ENCODE measurements around the gene FAM181B. TPM values are rescaled to one million over a fixed set of nuclear protein-coding genes. Genes with fewer than 3 reads are reported as not detected.

FAM181B gene
- total RNA-seq, 1 experiment from 2014 or later = 0.44 TPM

DNA sequence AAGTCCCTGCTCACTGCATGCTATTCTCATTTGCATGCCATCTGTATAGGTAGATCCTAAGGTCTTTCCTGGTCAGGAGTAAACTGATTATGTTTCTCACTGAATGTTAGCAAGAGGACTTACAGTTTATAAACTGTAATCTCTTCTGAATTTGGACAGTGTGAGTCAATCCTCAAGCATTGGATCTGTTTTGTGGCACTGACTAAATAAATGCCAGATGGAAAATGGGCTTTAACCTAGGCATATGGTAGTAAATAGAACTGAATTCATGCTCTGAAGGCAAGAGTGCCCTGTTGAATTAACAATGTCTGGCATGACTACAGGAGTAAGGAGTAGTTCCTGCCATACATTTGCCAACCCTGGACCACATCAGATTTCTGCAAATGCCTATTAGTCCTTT lies 11.4 kb downstream of the FAM181B start:
- H3K23ac ChIP-seq (ENCODE audit: insufficient read length, low read depth, low read length) = no peak overlapping the region

More for the DNA sequence above, 11.4 kb downstream of the FAM181B start:
- no peak overlapping the region for H2BK20ac ChIP-seq (ENCODE audit: low read depth, low read length, poor library complexity, severe bottlenecking)
- no peak overlapping the region for H3T11ph ChIP-seq (ENCODE audit: low read length)
- no peak overlapping the region for H2BK120ac ChIP-seq (ENCODE audit: low read depth, low read length, poor library complexity, severe bottlenecking)
- H3K9me3 Mint-ChIP-seq = no peaks in the 10 kb centered on the region
- H3K27ac Mint-ChIP-seq = no peak overlapping the region
- no peaks in the 10 kb centered on the region for H4K20me1 ChIP-seq (ENCODE audit: control insufficient read depth, insufficient read depth, insufficient read length)
- peaks cover 6 to 21% of the 10 kb centered on the region in 2 experiments for H3K4me1 Mint-ChIP-seq
- H2BK5ac ChIP-seq (ENCODE audit: insufficient read length, low read length) = no peak overlapping the region
- no peak overlapping the region for H3K4ac ChIP-seq (ENCODE audit: low read depth, low read length)
- H3K79me1 ChIP-seq (ENCODE audit: insufficient read depth, low read depth, low read length, poor library complexity, severe bottlenecking) = no peaks in the 10 kb centered on the region
- H3K27me3 ChIP-seq (ENCODE audit: insufficient read depth, low read length) = no peaks in the 10 kb centered on the region
- no peaks in the 10 kb centered on the region for H3K4me1 ChIP-seq (ENCODE audit: insufficient read depth, low read length)
- DNase-seq = no peak
- H2AFZ ChIP-seq (ENCODE audit: low read length) = no peak overlapping the region
- H4K8ac ChIP-seq (replicated peaks; ENCODE audit: insufficient read length, low read depth, low read length) = no peak overlapping the region
- H2BK15ac ChIP-seq (ENCODE audit: low read depth, low read length) = no peak overlapping the region
- H3K36me3 Mint-ChIP-seq (ENCODE audit: insufficient read depth in 1 of 3, low read depth in 3 of 3) = no peaks in the 10 kb centered on the region
- H3K27ac ChIP-seq (ENCODE audit: insufficient read length, low read depth, low read length) = no peak overlapping the region
- H3K27me3 Mint-ChIP-seq (ENCODE audit: low read depth) = no peaks in the 10 kb centered on the region; the same call in 1 of the 2 replicates
- no peak overlapping the region for H4K5ac ChIP-seq (ENCODE audit: insufficient read length, low read depth, low read length)
- no peak overlapping the region for H3K4me3 Mint-ChIP-seq
- no peak overlapping the region for H3K56ac ChIP-seq (ENCODE audit: insufficient read length, low read depth, low read length)
- no peak overlapping the region for H2BK12ac ChIP-seq (ENCODE audit: insufficient read length, low read depth, low read length)
- H2AK5ac ChIP-seq (ENCODE audit: insufficient read length, low read length) = no peak overlapping the region
- TF ChIP-seq, protein P1, sequence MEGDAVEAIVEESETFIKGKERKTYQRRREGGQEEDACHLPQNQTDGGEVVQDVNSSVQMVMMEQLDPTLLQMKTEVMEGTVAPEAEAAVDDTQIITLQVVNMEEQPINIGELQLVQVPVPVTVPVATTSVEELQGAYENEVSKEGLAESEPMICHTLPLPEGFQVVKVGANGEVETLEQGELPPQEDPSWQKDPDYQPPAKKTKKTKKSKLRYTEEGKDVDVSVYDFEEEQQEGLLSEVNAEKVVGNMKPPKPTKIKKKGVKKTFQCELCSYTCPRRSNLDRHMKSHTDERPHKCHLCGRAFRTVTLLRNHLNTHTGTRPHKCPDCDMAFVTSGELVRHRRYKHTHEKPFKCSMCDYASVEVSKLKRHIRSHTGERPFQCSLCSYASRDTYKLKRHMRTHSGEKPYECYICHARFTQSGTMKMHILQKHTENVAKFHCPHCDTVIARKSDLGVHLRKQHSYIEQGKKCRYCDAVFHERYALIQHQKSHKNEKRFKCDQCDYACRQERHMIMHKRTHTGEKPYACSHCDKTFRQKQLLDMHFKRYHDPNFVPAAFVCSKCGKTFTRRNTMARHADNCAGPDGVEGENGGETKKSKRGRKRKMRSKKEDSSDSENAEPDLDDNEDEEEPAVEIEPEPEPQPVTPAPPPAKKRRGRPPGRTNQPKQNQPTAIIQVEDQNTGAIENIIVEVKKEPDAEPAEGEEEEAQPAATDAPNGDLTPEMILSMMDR (conservative IDR thresholded peaks at IDR 0.05) = no peak
- H3K23me2 ChIP-seq (ENCODE audit: insufficient read length, low read depth, low read length, poor library complexity, severe bottlenecking) = no peaks in the 10 kb centered on the region
- H3K79me2 ChIP-seq (ENCODE audit: insufficient read depth, low read length) = no peaks in the 10 kb centered on the region
- no peak overlapping the region for H3K18ac ChIP-seq (ENCODE audit: insufficient read length, low read depth, low read length)
- no peak overlapping the region for H4K91ac ChIP-seq (ENCODE audit: insufficient read length, low read depth, low read length)
- H3K9me3 ChIP-seq (ENCODE audit: control insufficient read depth, low read depth, low read length) = no peaks in the 10 kb centered on the region
- no peak overlapping the region for H3K9ac ChIP-seq (ENCODE audit: extremely low read depth, insufficient read length, low read length)
- H3K4me2 ChIP-seq (ENCODE audit: insufficient read depth, insufficient read length, low read length) = no peak overlapping the region
- H3K14ac ChIP-seq (ENCODE audit: insufficient read depth, low read length) = no peak overlapping the region

All from H9 (cell line).